ENCODE measurements around the gene SYNE4. TPM values are rescaled to one million over a fixed set of nuclear protein-coding genes. Genes with fewer than 3 reads are reported as not detected.

The SYNE4 gene
- total and polyA plus RNA-seq, 9 of the 15 experiments (the other 6 are each of a cell fraction or from before 2014, with no cell fraction given) = 0.03 to 0.65 (median 0.29) TPM

GRCh38 chr19:36051236-36051635 lies 42.6 kb upstream of the SYNE4 start (continued):
- TF ChIP-seq NKRF (IDR thresholded peaks at IDR 0.05; ENCODE audit: borderline replicate concordance) (no peak), ZBTB7A (IDR thresholded peaks at IDR 0.05; ENCODE audit: borderline replicate concordance, control insufficient read depth, low read depth, low read length) (0 out of 2 replicates have a peak, but pooled peaks have one; percentile 24), ZKSCAN8 (CRISPR knock-in tag; IDR thresholded peaks at IDR 0.05) (no peak), ILF3 (IDR thresholded peaks at IDR 0.05; ENCODE audit: borderline replicate concordance) (no peak), ADNP (tag; IDR thresholded peaks at IDR 0.05) (no peak), CREM (IDR thresholded peaks at IDR 0.05; ENCODE audit: low read depth) (peak; percentile 11; the same call in 1 of the 2 replicates), XRCC3 (IDR thresholded peaks at IDR 0.05) (no peak), KLF16 (IDR thresholded peaks at IDR 0.05) (0 out of 2 replicates have a peak, but pooled peaks have one; percentile 33), HMG20A (CRISPR knock-in tag; conservative IDR thresholded peaks at IDR 0.05) (no peak), DLX4 (CRISPR knock-in tag; IDR thresholded peaks at IDR 0.05) (no peak), NCOA6 (IDR thresholded peaks at IDR 0.05) (no peak), PRPF4 (IDR thresholded peaks at IDR 0.05; ENCODE audit: insufficient read depth, low read depth, low read length, poor library complexity, severe bottlenecking) (no peak), ARID3A (IDR thresholded peaks at IDR 0.05; ENCODE audit: borderline replicate concordance, low read depth, low read length) (no peak), SREBF2 (CRISPR knock-in tag; IDR thresholded peaks at IDR 0.05) (no peak), ARID1B (IDR thresholded peaks at IDR 0.05) (no peak), SMARCA4 (IDR thresholded peaks at IDR 0.05) (no peak)

All from K562 (cell line).